HUDEP-2 (cell line): Measurements from ENCODE around the gene SPAG8.

Source experiments
- DNase-seq, 76 experiments: peaks; one replicate each; lab custom pipeline; 2025; ENCODE audit not compliant: unreplicated experiment in 76 of 76; lab: John Stamatoyannopoulos, UW

The SPAG8 gene

DNA sequence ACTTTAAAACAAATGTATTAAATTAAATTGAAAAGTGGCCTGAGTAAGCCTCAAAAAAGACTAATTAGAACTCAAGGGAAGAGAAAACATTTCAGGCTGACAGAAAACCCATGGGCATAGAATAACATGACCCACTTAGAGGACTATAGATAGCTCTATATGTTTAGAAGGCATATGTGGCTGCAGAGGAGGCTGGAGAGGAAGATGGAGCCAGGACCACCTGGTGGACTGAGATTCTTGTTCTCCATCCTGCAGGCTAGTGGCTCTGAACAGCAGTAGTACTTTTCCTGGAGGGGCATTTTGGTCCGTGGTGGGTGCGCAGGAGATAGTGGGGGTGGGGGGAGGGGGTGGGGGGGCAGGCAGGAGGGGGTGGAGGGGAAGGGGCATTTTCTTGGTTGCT, 31.0 kb downstream of the SPAG8 start:
- no peak for DNase-seq

DNA sequence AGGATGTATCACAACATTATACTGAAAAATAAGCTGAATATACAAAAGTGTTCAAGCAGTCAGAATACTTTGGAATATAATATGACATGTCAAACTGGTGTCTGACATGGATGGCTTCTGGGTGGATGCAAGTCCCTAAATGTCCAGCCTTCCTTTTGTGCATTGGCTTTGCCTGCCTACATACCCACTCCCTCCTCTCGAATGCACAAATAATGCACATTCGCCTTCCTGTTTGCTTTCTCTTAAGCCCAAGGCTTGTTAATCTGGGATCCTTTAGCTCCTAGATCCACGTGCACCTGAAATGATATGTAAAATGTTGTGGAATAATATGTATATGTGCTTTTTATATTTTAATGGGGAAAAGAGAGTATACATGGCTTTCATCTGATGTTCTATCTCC, 33.6 kb downstream of the SPAG8 start:
- DNase-seq, result no peak

DNA sequence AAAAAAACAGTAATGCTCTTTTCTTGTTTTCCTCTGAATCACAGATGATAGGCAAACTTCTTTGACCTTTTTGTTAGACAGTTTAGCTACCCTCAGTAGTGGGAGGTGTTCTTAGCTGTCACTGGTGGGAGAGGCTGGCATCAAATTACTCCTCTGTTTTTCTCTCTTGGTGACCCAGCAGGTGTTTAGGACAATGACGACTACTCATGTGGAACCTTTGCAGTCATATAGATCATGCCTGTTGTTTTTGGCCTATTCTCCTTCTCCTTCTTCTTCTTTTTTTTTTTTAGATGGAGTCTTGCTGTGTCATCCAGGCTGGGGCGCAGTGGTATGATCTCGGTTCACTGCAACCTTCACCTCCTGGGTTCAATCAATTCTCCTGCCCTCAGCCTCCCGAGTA, 36.0 kb downstream of the SPAG8 start:
- no peak for DNase-seq

DNA sequence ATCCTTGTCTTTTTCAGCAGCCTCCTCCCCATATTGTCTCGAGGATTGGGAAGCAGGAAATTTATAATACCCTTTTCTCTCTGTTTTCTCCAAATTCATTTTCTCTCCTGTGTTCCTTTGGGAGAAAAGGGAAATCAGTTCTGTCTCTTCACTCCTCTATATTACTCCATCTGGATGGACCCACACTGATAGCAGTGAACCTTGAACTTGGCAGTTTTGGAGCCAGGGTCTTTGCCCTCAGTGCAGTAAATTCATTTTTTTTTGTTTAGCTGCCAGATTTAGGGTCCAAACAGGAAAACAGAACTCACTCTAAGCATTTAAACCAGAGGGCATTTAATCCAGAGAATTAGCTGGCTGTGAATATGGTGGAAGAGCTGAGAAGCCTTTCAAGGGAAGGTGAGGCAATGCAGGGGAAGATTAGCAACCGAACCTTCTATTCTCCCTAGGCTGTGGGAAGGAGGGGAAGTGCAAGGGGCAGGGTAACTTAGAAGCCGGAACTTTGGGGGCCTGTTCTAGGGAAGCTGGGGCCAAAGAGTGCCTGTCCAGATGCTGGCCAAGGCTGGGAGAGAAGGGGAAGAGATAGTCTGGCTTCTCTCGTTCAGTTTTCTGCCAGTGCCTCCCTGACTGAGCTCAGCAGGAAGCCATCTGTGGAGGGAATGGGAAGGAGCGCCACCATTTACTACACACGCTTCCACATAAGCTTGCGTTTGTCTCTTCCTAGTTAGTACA, 37.0 kb downstream of the SPAG8 start:
- no peak for DNase-seq

DNA sequence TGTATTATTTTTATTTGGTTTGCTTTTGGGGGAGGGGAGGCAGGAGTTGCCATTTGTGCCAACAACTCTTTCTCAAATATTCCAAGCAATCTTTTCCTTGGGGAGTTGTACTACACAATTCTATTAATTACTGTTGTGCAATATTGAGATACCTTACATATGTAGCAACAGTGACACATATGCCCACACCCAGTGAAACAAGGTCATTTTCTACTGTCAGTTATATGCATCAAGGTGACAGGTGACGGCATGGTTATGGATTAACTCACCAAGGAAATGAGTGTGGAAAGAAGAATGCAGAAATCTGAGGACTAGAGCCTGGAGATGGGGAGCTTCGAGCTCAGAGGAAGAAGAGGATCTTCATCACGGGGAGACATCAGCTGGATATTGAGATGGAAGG, 40.1 kb downstream of the SPAG8 start:
- DNase-seq, result no peak

DNA sequence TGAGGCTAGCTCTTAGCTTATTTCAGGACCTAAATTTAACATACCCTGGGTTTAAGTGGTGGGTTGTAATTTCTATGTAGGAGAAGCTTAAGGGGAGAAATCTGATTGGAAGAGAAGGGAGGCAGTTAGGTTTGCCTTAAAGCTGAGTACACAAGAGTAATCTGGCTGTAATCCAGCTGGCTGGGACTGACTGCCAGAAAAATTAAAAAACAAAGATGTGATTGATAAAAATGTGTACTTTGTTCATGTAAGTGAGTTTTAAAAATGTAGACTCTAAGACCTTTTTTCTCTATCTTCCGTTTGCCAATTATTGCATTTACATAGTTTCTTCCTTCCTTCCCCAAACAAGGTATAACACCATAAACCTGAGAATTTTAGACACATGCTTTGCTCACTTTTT, 40.5 kb downstream of the SPAG8 start:
- DNase-seq, result peak in 10 of 76 experiments; percentile 7 to 36 (median 15)

DNA sequence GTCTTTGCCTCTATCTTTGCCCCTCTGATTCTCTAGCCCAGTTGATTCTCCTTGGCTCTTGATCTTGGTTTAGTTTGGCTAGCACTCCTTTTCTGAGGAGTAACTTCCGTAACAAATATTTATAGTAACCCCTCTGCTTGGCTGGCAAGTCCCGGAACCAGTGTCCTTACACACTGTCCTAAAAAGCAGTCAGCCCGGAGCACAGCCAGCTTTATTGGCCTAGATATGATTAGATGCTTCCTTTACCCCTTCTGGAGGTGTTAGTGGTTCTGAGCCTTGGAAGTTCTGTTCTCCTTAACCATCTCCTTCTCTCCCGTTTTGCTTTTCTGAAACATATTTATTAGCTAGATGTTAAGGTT, 41.0 kb downstream of the SPAG8 start:
- DNase-seq, result no peak

DNA sequence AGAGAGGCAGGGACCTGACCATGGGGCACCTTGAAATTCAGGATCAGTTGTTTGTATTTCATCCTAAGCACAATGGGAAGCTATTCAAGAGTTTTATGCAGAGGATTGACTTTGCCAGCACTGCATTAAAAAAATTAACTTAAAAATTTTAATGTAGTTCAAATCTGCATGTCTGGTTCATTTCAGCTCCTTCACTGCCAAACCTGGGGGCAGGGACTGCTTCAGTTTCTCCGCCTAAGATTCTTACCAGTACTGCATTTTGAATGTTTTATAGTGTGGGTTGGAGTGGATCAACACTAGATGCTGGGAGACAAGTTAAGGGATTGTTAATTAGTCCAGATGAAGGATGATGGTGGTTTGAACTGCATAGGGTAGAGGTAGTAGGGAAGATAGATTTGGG, 42.3 kb downstream of the SPAG8 start:
- no peak for DNase-seq

DNA sequence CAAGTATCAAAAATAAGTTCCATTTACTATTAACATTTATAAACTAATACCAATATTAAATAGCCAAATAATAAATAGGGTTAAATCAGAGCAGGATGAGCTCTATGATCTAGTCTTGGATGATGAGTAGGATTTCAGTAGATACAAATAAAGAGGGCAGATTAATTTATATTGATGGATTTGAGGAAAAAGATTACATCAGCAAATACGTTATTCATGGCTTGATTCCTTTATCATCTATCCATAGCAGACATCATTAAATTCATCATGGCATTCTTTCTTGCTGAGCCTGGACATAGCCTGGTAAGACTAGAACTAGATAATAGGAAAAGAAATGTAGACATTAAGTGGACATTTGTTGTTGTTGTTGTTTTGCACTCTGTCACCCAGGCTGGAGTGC, 44.6 kb downstream of the SPAG8 start:
- DNase-seq, result no peak

DNA sequence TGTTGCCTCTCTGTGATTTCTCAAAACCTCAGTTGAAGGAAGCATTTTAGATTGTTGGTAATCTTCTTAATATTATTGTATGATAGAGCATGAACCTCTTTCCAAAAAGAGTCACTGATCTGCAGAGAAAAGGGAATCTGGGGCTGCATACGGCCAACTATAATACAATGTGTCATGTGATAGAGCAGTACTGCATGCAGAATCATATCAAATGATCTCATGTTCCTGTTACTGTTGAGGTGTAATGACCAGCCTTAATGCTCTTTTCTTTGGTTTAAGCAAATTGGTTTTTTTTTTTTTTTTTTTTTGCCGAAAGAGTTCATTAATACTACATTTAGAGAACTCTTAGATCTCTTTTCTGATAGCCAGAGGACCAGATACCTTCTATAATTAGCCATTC, 45.1 kb downstream of the SPAG8 start:
- no peak for DNase-seq

DNA sequence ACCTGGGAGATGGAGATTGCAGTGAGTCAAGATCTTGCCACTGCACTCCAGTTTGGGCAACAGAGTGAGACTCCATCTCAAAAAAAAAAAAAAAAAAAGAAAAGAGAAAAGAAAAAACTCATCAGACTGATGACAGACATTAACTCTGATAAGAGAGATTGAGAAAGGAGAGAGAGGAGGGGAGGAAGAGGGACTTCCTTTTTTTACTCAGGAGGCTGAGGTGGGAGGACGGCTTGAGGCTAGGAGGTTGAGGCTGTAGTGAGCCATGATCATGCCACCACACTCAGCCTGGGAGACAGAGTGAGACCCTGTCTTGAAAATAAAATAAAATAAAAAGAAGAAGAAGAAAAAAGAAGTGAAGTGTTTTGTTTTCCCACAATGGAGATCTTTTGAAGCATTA, 48.3 kb downstream of the SPAG8 start:
- no peak for DNase-seq

DNA sequence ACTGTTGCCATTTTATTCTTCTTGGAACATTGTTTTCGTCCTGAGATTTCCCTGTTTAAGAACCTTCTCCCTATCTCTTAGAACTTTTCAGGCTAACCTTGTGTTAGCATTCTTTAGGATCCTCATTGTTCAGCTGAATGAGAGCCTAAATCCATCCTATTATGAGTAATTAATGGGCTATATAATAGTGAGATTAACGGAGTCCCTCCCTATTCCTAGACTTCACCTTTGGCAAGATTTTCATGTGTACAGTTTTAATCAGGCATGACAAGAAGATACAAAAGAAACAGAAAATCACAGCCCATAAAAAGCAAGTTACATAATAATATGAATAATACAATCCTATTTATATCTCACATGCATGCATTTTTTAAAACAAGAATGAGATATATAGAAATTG, 48.9 kb downstream of the SPAG8 start:
- DNase-seq, result no peak

DNA sequence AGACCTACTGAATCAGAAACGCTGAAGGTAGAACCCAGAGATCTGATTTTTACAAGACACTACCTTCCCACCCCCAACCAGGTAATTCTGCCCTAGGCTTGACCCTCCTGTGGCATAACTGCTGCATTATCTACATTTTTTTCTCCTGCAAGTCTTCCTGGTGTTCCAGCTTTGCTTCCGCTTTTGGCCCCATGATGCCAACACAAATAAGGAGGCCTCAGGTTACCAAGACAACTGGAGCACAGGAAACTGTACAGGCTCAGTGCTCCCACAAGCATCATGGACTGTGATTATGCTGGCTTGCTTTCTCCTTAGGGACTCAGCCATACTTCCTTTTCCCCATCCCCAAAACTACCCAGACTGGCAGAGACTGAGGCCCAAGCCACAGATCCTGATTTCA, 51.4 kb downstream of the SPAG8 start:
- no peak for DNase-seq

DNA sequence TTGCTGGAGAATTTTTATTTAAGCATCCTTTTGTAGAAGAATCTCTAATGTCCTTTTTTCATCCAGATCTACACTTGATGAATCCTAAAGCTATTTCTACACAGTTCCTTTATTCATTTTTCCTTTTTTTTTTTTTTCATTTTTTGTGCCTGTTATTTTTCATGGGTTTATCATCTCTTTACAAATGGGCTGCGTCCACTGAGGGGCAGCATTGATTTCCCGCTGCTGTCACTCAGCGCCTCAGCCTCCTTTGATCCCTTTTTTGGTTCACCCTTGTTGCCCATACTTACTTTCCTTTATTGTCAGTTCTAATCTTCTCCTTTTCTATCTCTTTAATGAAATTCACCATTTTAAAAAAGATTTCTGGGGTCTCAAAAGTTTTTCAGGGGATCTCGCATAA, 52.3 kb downstream of the SPAG8 start:
- no peak for DNase-seq
